HuH-7 (cell line): ENCODE measurements around the gene EEF1AKMT1.

Source experiments
- DNase-seq: peaks from one replicate; pipeline ENCODE4 v3.0.0; 2011; ENCODE audit warnings: low spot score

The EEF1AKMT1 gene

DNA sequence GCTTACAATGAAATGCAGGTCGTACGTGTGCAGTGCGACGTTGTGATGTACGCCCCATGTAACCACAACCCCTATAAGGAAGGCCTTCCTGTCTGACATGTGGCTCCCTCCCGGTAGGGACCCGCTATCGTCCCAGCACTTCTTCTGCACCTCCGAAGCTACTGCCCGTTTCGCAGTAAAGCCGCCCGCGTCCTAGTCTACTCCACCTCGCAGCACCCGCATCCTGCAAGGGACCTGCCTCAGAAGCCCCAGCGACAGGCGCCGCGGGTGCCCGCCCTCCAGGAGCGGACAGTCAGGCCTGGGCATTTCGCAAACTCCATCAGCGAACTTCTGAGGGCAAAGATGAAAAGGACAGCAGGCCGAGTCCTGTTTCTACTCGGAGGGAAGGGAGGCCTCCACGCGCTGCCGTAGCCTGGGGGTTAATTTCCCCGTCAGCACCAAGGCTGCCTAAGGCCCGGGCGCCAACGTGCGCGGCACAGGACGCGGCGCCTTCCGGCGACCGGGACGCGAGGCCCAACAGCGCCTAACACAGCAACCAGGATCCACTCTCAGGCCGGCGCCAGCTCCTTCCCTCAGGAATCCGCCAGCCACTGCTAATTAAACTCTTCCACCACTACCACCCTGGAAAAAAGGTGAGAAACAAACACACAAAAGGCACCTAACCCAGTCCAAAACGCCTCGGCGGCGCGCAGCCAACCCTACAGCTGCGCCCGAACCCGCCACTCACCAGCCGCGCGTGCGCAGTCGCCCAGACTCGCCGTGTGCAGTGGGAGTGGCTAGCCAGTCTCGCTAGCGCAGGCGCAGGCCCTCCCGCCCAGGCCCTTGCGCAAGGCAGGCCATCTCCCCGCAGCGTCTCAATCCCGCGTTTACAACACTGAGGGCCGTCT is at the start of gene EEF1AKMT1:
Gene EEF1AKMT1, minus strand, starts transcription at position 768 of the 887 bp plus-strand sequence. CDS start 16,363 bp downstream, outside the sequence.
- DNase-seq: peak; percentile 82

DNA sequence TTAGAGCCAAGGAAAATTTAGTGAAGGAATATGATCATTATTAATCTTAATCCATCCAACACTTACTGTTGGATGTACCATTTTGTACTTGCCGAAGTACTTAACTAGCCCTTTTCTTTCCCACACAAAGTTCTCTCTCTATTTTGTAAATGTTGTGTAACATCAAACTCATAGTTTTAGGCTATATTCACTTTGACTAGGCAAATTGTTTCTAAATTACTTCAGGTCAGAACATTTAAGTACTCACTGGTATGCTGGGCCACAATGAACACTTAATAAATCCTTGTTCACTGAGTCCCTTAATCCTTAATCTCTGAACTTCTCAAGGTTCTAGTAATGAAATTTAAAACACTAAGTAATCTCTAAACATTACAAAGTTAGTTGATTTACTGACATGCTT is 49.3 kb upstream of the EEF1AKMT1 start:
- DNase-seq: no peak

- no peak for DNase-seq
Measured at GRCh38 chr13:20822406-20822805, 48.6 kb upstream of the EEF1AKMT1 start.

- no peak for DNase-seq
Measured at GRCh38 chr13:20819715-20820114, 46.0 kb upstream of the EEF1AKMT1 start.

DNA sequence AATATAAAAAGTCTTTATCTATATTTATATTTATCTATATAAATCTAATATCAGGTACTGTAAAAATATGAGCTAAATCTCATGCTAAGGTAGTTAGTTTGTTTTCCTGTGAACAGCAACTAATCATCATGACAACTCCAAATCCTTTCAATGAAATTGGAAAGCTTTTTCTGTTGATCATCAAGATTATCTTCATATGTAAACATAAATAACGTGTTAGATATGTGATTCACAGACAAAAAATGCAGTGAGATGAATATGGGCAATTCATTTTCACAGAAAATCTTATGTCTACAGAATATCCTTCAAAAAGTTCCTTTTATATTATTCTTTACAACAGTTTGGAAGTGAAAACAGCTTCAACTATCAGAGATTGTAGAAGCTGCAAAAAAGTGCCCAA is 41.7 kb upstream of the EEF1AKMT1 start:
- no peak for DNase-seq

DNA sequence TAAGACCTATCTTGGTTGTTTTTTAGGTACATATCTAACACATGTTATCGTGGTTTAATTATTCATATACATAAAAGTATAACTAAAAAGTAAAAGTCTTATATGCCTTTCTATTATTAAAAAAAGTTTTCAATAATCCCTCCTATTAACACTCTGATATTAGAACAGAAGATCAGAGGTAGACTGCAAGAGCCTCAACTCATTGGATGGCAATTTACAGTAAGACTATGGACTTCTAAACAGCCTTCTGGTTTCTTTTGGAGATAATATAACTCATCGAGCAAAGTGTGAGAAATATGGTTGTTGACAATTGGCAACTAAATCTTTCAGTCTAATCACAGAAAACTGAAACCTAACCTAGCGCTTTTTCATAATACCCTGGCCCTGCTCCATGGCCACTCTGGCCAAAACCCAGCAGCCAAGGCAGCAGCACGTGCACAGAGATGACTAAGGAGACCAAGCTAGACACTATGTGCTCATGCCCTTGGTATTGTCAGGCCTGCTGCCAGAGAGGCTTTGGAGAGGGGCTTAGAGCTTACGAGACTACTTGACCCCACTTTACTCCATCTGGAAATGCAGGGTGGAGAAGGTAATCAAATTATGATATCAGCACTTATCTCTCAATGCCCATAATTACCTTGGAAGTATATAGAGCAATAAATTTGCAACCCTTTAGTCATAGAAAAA is 40.6 kb upstream of the EEF1AKMT1 start:
- DNase-seq: no peak

DNA sequence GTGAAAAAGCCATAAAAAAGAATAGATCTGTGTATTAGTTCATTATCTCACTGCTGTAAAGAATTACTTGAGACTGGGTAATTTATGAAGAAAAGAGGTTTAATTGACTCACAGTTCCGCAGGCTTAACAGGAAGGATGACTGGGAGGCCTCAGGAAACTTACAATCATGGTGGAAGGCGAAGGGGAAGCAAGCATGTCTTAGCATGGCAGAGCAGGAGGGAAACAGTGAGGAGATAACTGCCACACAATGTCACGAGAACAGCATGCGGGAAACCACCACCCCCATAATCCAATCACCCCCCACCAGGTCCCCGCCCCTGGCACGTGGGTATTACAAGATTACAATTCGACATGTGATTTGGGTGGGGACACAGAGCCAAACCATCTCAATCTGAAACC is 39.1 kb upstream of the EEF1AKMT1 start:
- no peak for DNase-seq

GRCh38 chr13:20810808-20811207 is 37.0 kb upstream of the EEF1AKMT1 start:
- no peak for DNase-seq

GRCh38 chr13:20808874-20809273 is 35.1 kb upstream of the EEF1AKMT1 start:
- no peak for DNase-seq

DNA sequence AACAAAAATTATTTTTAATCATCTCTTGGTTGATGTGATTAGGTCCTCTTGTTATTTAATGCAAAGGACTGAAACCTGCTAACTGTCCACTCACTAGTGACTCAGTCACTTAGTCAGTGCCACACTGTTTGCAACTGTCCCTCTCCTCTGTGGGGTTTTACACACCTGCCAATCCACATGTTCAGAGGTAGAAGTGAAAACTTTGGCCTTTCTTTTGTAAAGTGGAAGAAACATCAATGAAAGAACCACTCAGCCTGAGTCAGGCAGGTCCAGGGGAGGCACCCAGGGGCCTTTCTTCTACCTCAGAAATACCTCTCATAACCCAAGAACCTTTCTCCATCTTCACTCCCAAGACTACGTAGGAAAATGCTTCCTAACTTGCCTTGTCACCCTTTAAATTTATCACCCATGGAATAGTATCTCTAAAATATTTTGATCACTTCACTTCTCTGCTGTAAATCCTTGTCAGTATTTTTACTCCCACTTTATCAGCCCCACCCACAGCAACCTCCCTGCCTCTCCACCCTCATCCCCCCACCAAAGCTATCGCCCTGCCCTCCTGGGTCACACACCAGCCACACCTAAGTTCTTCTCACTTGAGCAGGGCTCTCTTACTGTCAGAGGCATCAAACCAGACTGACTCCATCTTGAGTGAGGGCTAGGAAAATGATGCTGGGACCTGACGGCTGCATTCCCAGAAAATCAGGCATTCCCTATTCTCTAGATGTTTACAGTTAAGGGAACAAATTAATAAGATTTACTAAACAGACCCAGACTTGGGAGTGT is 29.6 kb upstream of the EEF1AKMT1 start:
- no peak for DNase-seq

GRCh38 chr13:20801707-20802106 is 27.9 kb upstream of the EEF1AKMT1 start:
- DNase-seq: no peak

GRCh38 chr13:20799726-20800416 is 26.1 kb upstream of the EEF1AKMT1 start:
- no peak for DNase-seq

DNA sequence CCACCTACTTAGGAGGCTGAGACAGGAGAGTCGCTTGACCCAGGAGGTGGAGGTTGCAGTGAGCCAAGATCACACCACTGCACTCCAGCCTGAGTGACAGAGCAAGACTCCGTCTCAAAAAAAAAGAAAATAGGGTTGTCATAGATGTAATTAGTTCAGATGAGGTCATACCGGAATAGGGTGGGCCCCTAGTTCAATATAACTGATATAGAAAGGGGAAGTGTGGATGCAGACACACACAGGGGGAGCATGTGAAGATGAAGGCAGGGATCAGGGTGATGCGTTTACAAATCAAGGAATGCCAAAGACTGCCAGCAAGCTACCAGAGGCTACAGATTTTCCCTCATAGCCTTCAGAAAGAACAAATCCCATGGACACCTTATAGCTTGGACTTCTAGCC is 24.3 kb upstream of the EEF1AKMT1 start:
- DNase-seq: no peak

GRCh38 chr13:20796791-20797508 is 23.2 kb upstream of the EEF1AKMT1 start:
- no peak for DNase-seq

DNA sequence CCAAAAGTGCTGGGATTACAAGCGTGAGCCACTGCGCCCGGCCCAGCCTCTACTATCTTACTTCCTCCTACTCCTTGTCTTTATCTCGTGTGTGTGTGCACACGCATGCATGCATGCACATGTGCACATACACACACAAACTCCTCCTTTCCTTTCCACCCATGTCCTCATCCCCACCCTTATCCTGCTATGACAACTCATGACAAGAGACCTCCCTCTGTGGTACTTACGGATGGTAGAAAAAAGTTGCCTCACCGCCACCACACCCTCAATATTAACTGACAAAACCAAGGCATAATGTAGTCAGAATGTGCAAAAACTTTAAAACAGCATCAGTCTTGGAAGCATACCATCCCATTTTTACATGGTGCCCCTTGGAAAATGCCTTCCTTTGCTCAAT is 15.9 kb upstream of the EEF1AKMT1 start:
- DNase-seq: no peak

- DNase-seq: no peak
Measured at GRCh38 chr13:20788312-20788711, 14.6 kb upstream of the EEF1AKMT1 start.

- DNase-seq: no peak
Measured at GRCh38 chr13:20787180-20787579, 13.4 kb upstream of the EEF1AKMT1 start.

DNA sequence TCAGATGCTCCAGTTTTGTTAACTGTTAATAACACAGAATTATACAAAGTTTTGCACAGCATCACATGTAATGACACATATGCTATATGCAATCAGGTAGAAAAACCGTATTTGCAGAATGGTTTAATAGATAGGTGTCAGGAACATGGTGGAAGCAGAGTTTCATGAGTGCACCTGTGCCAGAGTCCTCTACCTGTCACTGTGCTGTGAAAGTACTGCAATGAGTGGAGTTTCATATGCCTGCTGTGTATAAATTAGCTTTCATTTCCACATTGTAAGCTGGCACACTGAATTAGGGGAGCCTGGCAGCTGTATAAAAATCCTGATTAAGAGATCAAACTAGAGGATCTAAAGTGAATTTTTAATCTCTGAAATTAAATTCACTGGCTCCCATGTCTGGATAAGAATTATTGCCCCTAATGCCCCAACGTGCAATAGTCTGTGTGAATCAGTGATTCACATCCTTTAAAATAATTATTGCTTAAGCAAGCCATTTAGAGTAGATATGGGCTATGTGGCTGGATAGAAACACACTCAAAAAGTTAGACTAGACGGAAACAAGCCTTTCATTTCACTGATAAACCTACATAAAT is 8.5 kb upstream of the EEF1AKMT1 start:
- DNase-seq: no peak

DNA sequence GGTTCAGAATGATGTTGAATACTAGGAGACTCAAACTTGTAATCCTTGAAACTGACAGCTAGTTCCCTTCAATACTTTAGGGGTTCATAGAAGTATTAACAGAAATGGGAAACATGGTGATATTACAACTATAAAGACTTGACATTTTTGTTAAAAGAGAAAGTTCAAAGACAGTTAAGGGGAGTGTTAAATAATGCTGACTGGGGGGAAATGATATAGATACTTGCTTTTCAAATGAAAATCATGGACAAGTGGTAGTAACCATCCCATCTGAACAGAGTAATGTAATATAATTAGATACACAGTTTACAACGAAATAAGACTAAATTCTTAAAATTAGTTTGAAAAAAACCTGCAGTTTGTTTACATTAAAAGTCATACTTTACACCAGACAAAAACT is 6.6 kb upstream of the EEF1AKMT1 start:
- no peak for DNase-seq

DNA sequence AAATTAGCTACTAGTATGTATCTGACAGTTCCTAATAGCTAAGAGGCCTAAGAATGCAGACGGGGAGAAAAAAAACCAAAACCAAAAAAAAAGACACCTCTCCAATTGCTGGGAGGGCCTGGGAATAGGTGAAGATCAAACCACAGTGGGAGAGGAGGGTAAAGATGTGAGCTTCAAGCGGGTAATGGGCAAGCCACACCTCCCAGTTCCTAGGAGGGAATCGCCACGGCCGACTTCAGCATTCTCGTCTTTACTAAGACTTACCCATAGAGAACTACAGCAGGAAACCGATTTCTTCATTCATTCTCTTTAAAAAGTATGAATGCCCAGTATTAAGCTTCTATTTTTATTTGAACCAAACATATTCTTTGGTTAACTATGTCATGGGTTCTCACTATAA is 5.6 kb upstream of the EEF1AKMT1 start:
- DNase-seq: no peak

- DNase-seq: no peak
Measured at GRCh38 chr13:20778311-20778710, 4.5 kb upstream of the EEF1AKMT1 start.
